Measurements from ENCODE around the gene RIPK3. TPM values are rescaled to one million over a fixed set of nuclear protein-coding genes. Genes with fewer than 3 reads are reported as not detected.

The RIPK3 gene
- polyA plus RNA-seq, 5 donors = 2.1 to 3.6 (median 2.8) TPM

DNA sequence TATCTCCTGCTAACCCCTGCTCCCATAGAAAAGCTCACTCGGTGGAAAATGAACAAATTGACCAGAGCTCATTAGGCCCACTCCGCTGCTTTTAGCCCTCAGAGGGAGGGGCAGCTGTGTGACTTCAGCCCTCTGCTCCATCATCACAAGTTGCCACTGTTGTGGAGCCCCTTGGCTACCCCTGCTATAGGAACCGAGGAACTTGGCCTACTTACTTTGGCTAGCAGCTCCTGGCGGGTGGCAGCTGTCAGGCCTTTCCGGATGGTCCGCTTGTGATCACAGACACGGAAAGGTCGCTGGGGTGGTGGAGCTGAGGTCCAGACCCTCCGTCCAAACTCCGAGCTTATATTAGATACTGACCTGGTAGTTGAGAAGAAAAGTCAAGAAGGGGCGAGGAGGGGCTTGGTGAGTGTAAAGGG is 32.6 kb downstream of the RIPK3 start:
- DNase-seq = no peak

DNA sequence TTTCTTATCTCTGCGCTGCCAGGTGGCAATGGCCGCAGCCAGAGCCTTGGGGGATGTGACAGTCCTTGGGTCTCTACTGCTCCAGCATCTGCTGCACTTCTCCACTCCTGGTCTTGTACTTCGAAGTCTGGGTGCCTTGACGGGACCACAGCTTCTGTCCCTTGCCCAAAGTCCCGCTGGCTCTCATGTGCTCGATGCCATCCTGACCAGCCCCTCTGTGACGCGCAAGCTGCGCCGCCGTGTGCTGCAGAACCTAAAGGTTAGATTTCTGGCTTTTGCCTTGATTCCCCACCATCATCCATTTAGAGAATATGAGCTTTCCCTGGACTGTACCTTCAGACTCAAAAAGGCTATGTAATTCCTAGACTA is 35.8 kb downstream of the RIPK3 start:
- DNase-seq = no peak

- DNase-seq = no peak
Observed at GRCh38 chr14:24300326-24300980, 39.3 kb downstream of the RIPK3 start.

DNA sequence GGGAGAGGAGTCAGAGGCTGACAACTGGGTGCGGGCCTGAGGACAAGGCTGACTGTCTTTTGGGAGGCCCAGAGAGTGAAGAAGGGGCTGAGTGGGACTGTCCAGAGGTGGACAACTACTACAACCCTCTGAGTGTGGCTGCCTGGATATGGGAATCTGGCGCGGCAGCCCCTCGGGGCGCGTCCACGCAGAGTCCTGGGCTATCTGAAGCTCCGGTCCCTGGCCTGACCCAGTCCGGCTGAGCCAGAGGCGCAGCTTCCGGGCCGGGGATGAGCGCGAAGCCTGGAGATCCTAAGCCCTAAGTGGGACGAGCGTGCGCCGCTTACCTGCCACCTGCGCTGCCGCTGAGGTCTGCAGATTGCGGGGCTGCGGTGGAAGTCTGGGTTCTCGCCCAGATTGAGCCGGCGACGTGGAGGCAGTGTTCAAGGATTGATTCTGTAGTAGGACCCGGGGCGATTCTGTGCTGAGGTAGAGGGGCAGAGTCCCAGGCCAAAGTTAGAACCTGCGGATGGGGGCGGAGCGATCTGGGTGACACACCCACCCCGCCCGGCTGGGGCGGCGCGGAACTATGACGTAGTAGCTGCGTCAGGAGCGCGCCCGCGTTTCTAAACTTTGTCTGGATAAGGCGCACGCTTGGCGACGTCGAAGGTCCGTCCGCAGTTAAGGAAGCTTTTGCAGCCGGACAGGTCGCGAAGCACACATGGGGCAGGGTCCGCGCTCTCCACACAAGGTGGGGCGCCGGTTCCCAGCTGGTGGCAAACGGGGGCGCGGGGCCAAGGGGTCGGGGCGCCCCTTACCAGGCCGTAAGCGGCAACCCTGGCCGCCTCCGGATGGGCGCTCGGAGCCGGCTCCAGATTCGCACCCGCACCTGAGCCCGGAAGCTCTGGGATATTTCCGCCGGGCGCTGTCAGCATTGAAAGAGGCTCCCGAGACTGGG is 40.3 kb downstream of the RIPK3 start, which contains the start of the genes DHRS1 and NOP9:
Gene DHRS1, minus strand, starts transcription at position 526 of the 937 bp plus-strand sequence. CDS start 674 bp downstream, outside the sequence.
Gene NOP9, plus strand, starts transcription at position 596 of the 937 bp plus-strand sequence. Its CDS starts 105 bp downstream, at position 701.
- peak; percentile 89 for DNase-seq

GRCh38 chr14:24298892-24299254 is 40.9 kb downstream of the RIPK3 start:
- no peak for DNase-seq

DNA sequence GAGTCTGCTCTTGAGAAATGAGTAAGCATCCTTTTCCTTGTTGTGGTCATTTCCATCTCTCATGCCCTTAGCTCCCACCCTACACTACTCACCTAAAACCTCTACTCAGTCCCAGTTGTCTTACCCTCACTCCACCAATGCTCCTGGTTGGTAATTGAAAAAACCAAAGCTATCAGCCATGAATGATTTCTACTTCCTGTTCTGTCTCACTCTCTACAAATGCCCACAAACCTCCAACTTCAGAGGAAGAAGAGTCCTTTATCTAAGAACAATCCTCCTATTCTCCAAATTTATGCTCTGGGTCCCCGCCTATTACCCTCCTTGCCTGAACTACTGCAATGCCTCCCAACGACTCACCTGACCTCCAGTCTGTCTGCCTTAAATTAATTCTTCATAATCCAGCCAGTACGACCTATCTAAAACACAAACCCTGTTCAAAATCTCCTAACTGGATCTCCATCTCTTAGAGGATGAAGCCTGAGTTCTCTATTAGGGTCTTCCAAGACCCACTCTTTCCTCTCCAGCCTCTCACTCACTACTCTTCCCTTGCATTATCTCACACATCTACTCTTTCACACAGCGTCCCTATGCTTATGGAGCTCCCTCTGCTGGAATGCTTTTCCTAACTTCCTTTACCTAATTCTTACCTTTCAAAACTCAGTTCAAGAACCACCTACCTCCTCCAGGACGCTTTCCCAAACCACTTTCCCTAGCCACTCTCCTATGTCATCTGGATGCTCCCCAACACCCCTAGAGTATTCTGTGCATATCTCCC is 42.4 kb downstream of the RIPK3 start:
- no peak for DNase-seq

- DNase-seq = peak in 1 of 2 donors; percentile 61
Observed at GRCh38 chr14:24296341-24297157, 43.2 kb downstream of the RIPK3 start.

GRCh38 chr14:24293525-24293924 is 46.3 kb downstream of the RIPK3 start:
- no peak for DNase-seq

GRCh38 chr14:24292118-24292807 is 47.5 kb downstream of the RIPK3 start:
- no peak for DNase-seq

- DNase-seq = no peak
Observed at GRCh38 chr14:24291446-24292117, 48.2 kb downstream of the RIPK3 start.

GRCh38 chr14:24290746-24291145 is 49.0 kb downstream of the RIPK3 start:
- DNase-seq = no peak

DNA sequence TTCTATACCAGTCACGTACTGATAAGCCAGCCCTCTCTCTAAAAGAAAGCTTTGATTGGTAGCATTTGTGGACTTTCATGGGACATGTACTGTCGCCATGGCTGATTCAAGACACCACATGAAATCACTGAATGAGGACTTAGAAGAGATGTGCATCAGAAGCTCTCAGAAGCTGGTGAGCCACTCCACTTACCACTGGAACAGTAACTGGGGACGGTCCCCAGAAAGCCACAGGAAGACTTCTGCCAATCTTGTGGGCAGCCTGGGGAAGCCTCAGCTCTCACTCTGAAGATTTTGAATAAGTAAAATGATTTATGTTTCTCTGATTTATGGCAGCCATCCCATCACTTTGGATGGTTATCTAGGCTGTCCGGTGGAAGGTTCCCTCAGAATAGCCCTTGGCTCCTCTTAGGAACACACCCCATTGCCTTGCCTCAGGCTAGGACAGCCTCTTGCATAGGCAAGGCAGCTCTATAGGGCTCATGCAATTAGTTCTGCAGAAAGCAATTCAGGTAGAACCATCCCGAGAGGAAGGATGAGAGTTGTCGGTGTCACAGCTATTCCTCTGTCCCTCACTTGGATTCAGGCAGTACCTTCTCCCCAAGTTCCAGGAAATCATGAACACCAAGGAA is 50.0 kb downstream of the RIPK3 start:
- DNase-seq = no peak

DNA sequence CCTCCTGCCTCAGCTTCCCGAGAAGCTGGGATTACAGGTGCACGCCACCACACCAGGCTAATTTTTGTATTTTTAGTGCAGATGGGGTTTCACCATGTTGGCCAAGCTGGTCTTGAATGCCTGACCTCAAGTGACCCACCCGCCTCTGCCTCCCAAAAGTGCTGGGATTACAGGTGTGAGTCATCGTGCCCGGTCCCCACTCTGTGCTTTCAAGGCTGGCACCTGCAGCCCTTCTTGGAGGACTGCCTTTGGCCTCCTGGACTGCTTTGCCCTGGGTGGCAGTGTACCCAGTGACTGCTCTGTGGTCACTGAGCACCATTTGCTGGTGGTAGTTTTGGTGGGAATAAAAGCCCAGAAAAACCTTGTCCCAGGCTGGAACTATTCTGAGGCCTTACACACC is 52.8 kb downstream of the RIPK3 start:
- no peak for DNase-seq

Other genes with a start within 250 kb of the RIPK3 start
- 10 to 100 TPM; 13.3 to 17.8 (median 14.7) TPM for gene PCK2, start 245.7 kb downstream of the RIPK3 start, polyA plus RNA-seq (ENCODE audit: insufficient read depth in 1 of 5, insufficient read length in 5 of 5, low replicate concordance in 1 of 5)
- 10 to 100 TPM; 59.5 to 74.4 (median 65.9) TPM for gene DCAF11, start 225.2 kb downstream of the RIPK3 start, polyA plus RNA-seq (ENCODE audit: insufficient read depth in 1 of 5, insufficient read length in 5 of 5, low replicate concordance in 1 of 5)
- gene NRL, start 225.0 kb downstream of the RIPK3 start, polyA plus RNA-seq (ENCODE audit: insufficient read depth in 1 of 5, insufficient read length in 5 of 5, low replicate concordance in 1 of 5) = 1 to 10 TPM; 1.0 to 2.3 (median 1.2) TPM
- gene FITM1, start 209.3 kb downstream of the RIPK3 start, polyA plus RNA-seq (ENCODE audit: insufficient read depth in 1 of 5, insufficient read length in 5 of 5, low replicate concordance in 1 of 5) = 1 to 10 TPM in 3 of 5 donors, under 1 TPM in 2; 0.60 to 9.4 (median 1.1) TPM
- 100 to 1,000 TPM; 190 to 234 (median 222) TPM for gene PSME1, start 203.8 kb downstream of the RIPK3 start, polyA plus RNA-seq (ENCODE audit: insufficient read depth in 1 of 5, insufficient read length in 5 of 5, low replicate concordance in 1 of 5)
- gene EMC9, start 198.4 kb downstream of the RIPK3 start, polyA plus RNA-seq (ENCODE audit: insufficient read depth in 1 of 5, insufficient read length in 5 of 5, low replicate concordance in 1 of 5) = 10 to 100 TPM; 12.6 to 25.8 (median 24.3) TPM
- 100 to 1,000 TPM; 159 to 175 (median 166) TPM for gene PSME2, start 193.4 kb downstream of the RIPK3 start, polyA plus RNA-seq (ENCODE audit: insufficient read depth in 1 of 5, insufficient read length in 5 of 5, low replicate concordance in 1 of 5)
- gene RNF31, start 192.5 kb downstream of the RIPK3 start, polyA plus RNA-seq (ENCODE audit: insufficient read depth in 1 of 5, insufficient read length in 5 of 5, low replicate concordance in 1 of 5) = 10 to 100 TPM; 42.8 to 60.2 (median 55.7) TPM
- gene IRF9, start 178.7 kb downstream of the RIPK3 start, polyA plus RNA-seq (ENCODE audit: insufficient read depth in 1 of 5, insufficient read length in 5 of 5, low replicate concordance in 1 of 5) = 10 to 100 TPM; 49.8 to 68.6 (median 57.2) TPM
- 10 to 100 TPM; 36.6 to 67.1 (median 48.2) TPM for gene REC8, start 167.9 kb downstream of the RIPK3 start, polyA plus RNA-seq (ENCODE audit: insufficient read depth in 1 of 5, insufficient read length in 5 of 5, low replicate concordance in 1 of 5)
- gene IPO4, start 151.2 kb downstream of the RIPK3 start, polyA plus RNA-seq (ENCODE audit: insufficient read depth in 1 of 5, insufficient read length in 5 of 5, low replicate concordance in 1 of 5) = 10 to 100 TPM; 20.2 to 37.0 (median 24.5) TPM
- 10 to 100 TPM; 24.6 to 44.1 (median 33.8) TPM for gene TM9SF1, start 144.6 kb downstream of the RIPK3 start, polyA plus RNA-seq (ENCODE audit: insufficient read depth in 1 of 5, insufficient read length in 5 of 5, low replicate concordance in 1 of 5)
- gene TSSK4, start 134.3 kb downstream of the RIPK3 start, polyA plus RNA-seq (ENCODE audit: insufficient read depth in 1 of 5, insufficient read length in 5 of 5, low replicate concordance in 1 of 5) = 10 to 100 TPM in 3 of 5 donors, 1 to 10 TPM in 2; 9.5 to 12.2 (median 11.9) TPM
- gene CHMP4A, start 126.5 kb downstream of the RIPK3 start, polyA plus RNA-seq (ENCODE audit: insufficient read depth in 1 of 5, insufficient read length in 5 of 5, low replicate concordance in 1 of 5) = 10 to 100 TPM; 53.9 to 67.6 (median 62.3) TPM
- 10 to 100 TPM; 11.8 to 17.2 (median 13.5) TPM for gene MDP1, start 123.9 kb downstream of the RIPK3 start, polyA plus RNA-seq (ENCODE audit: insufficient read depth in 1 of 5, insufficient read length in 5 of 5, low replicate concordance in 1 of 5)
- 100 to 1,000 TPM; 209 to 239 (median 224) TPM for gene NEDD8, start 107.6 kb downstream of the RIPK3 start, polyA plus RNA-seq (ENCODE audit: insufficient read depth in 1 of 5, insufficient read length in 5 of 5, low replicate concordance in 1 of 5)
- 100 to 1,000 TPM in 4 of 5 donors, 10 to 100 TPM in 1; 92.7 to 120 (median 114) TPM for gene GMPR2, start 107.1 kb downstream of the RIPK3 start, polyA plus RNA-seq (ENCODE audit: insufficient read depth in 1 of 5, insufficient read length in 5 of 5, low replicate concordance in 1 of 5)
- 10 to 100 TPM; 53.7 to 62.0 (median 60.9) TPM for gene TINF2, start 97.4 kb downstream of the RIPK3 start, polyA plus RNA-seq (ENCODE audit: insufficient read depth in 1 of 5, insufficient read length in 5 of 5, low replicate concordance in 1 of 5)
- gene TGM1, start 76.8 kb downstream of the RIPK3 start, polyA plus RNA-seq (ENCODE audit: insufficient read depth in 1 of 5, insufficient read length in 5 of 5, low replicate concordance in 1 of 5) = 1 to 10 TPM; 2.0 to 4.7 (median 3.5) TPM
- 10 to 100 TPM; 19.6 to 28.6 (median 24.9) TPM for gene RABGGTA, start 68.4 kb downstream of the RIPK3 start, polyA plus RNA-seq (ENCODE audit: insufficient read depth in 1 of 5, insufficient read length in 5 of 5, low replicate concordance in 1 of 5)
- 10 to 100 TPM; 38.8 to 54.7 (median 43.2) TPM for gene DHRS1, start 40.2 kb downstream of the RIPK3 start, polyA plus RNA-seq (ENCODE audit: insufficient read depth in 1 of 5, insufficient read length in 5 of 5, low replicate concordance in 1 of 5)
- gene NOP9, start 40.1 kb downstream of the RIPK3 start, polyA plus RNA-seq (ENCODE audit: insufficient read depth in 1 of 5, insufficient read length in 5 of 5, low replicate concordance in 1 of 5) = 10 to 100 TPM; 21.3 to 26.7 (median 24.3) TPM
- 10 to 100 TPM in 4 of 5 donors, 1 to 10 TPM in 1; 9.6 to 16.6 (median 14.1) TPM for gene CIDEB, start 32.0 kb downstream of the RIPK3 start, polyA plus RNA-seq (ENCODE audit: insufficient read depth in 1 of 5, insufficient read length in 5 of 5, low replicate concordance in 1 of 5)
- gene LTB4R2, start 29.9 kb downstream of the RIPK3 start, polyA plus RNA-seq (ENCODE audit: insufficient read depth in 1 of 5, insufficient read length in 5 of 5, low replicate concordance in 1 of 5) = 1 to 10 TPM; 3.4 to 5.2 (median 4.7) TPM
- gene LTB4R, start 28.5 kb downstream of the RIPK3 start, polyA plus RNA-seq (ENCODE audit: insufficient read depth in 1 of 5, insufficient read length in 5 of 5, low replicate concordance in 1 of 5) = 1 to 10 TPM; 5.2 to 6.9 (median 6.2) TPM
- 10 to 100 TPM; 26.9 to 37.3 (median 33.8) TPM for gene ADCY4, start 4.9 kb downstream of the RIPK3 start, polyA plus RNA-seq (ENCODE audit: insufficient read depth in 1 of 5, insufficient read length in 5 of 5, low replicate concordance in 1 of 5)
- 100 to 1,000 TPM in 1 of 5 donors, 10 to 100 TPM in 4; 64.5 to 102 (median 88.3) TPM for gene NFATC4, start 28.2 kb upstream of the RIPK3 start, polyA plus RNA-seq (ENCODE audit: insufficient read depth in 1 of 5, insufficient read length in 5 of 5, low replicate concordance in 1 of 5)
- gene NYNRIN, start 59.0 kb upstream of the RIPK3 start, polyA plus RNA-seq (ENCODE audit: insufficient read depth in 1 of 5, insufficient read length in 5 of 5, low replicate concordance in 1 of 5) = 100 to 1,000 TPM in 2 of 5 donors, 10 to 100 TPM in 3; 78.3 to 109 (median 88.7) TPM
- gene CBLN3, start 89.7 kb upstream of the RIPK3 start, polyA plus RNA-seq (ENCODE audit: insufficient read depth in 1 of 5, insufficient read length in 5 of 5, low replicate concordance in 1 of 5) = 1 to 10 TPM; 2.6 to 4.0 (median 3.6) TPM
- 10 to 100 TPM; 41.3 to 53.1 (median 50.2) TPM for gene KHNYN, start 90.0 kb upstream of the RIPK3 start, polyA plus RNA-seq (ENCODE audit: insufficient read depth in 1 of 5, insufficient read length in 5 of 5, low replicate concordance in 1 of 5)
- 10 to 100 TPM; 37.5 to 61.9 (median 48.8) TPM for gene SDR39U1, start 102.8 kb upstream of the RIPK3 start, polyA plus RNA-seq (ENCODE audit: insufficient read depth in 1 of 5, insufficient read length in 5 of 5, low replicate concordance in 1 of 5)
- gene CMA1, start 168.3 kb upstream of the RIPK3 start, polyA plus RNA-seq (ENCODE audit: insufficient read depth in 1 of 5, insufficient read length in 5 of 5, low replicate concordance in 1 of 5) = under 1 TPM in 2 of 5 donors, not detected in 3; 0.26 to 0.49 TPM
- gene CTSG, start 236.3 kb upstream of the RIPK3 start, polyA plus RNA-seq (ENCODE audit: insufficient read depth in 1 of 5, insufficient read length in 5 of 5, low replicate concordance in 1 of 5) = 1 to 10 TPM in 4 of 5 donors, under 1 TPM in 1; 0.66 to 2.1 (median 1.4) TPM